M059J (cell line): Measurements from ENCODE around the gene SNTG2. TPM values are rescaled to one million over a fixed set of nuclear protein-coding genes. Genes with fewer than 3 reads are reported as not detected.
"Not testable (repeated sequence)": the region's sequence is repeated elsewhere in the genome, so short reads cannot be mapped to it uniquely, and the experiment has no call there.

ENCODE experiments used
- DNase-seq: peaks from one replicate; pipeline ENCODE4 v3.0.0-alpha.2; 2012; ENCODE audit warnings: low read depth
- total RNA-seq: library from RNA; depleted of rRNA; stranded (reverse); fragments of >200 nt; shearing (Covaris generic); gene quantifications from 2 replicates; pipeline ENCODE4 v1.2.3, GENCODE V29; 2014

The SNTG2 gene
- total RNA-seq, 1 experiment from 2014 or later, result not detected

GRCh38 chr2:1097101-1097500, 146.5 kb downstream of the SNTG2 start:
- no peak for DNase-seq

GRCh38 chr2:1099418-1099817, 148.8 kb downstream of the SNTG2 start:
- no peak for DNase-seq

- no peak for DNase-seq
Measured at GRCh38 chr2:1101011-1101782, 150.5 kb downstream of the SNTG2 start.

GRCh38 chr2:1101982-1102590, 151.4 kb downstream of the SNTG2 start:
- no peak for DNase-seq

- DNase-seq, result no peak
Measured at GRCh38 chr2:1104364-1104763, 153.7 kb downstream of the SNTG2 start.

GRCh38 chr2:1106344-1106743, 155.7 kb downstream of the SNTG2 start:
- DNase-seq, result not testable (repeated sequence)

- DNase-seq, result no peak
Measured at GRCh38 chr2:1115843-1116539, 165.3 kb downstream of the SNTG2 start.

GRCh38 chr2:1117569-1117968, 166.9 kb downstream of the SNTG2 start:
- no peak for DNase-seq

GRCh38 chr2:1125217-1125616, 174.6 kb downstream of the SNTG2 start:
- no peak for DNase-seq

- no peak for DNase-seq
Measured at GRCh38 chr2:1125633-1126370, 175.2 kb downstream of the SNTG2 start.

GRCh38 chr2:1129982-1130381, 179.3 kb downstream of the SNTG2 start:
- no peak for DNase-seq

- DNase-seq, result no peak
Measured at GRCh38 chr2:1130922-1131321, 180.3 kb downstream of the SNTG2 start.

GRCh38 chr2:1132328-1132969, 181.8 kb downstream of the SNTG2 start:
- no peak for DNase-seq

GRCh38 chr2:1133896-1134295, 183.2 kb downstream of the SNTG2 start:
- DNase-seq, result not testable (repeated sequence)

GRCh38 chr2:1134629-1135028, 184.0 kb downstream of the SNTG2 start:
- DNase-seq, result no peak

GRCh38 chr2:1136067-1136466, 185.4 kb downstream of the SNTG2 start:
- DNase-seq, result peak; percentile 1

GRCh38 chr2:1136846-1137245, 186.2 kb downstream of the SNTG2 start:
- DNase-seq, result no peak

GRCh38 chr2:1137264-1137663, 186.6 kb downstream of the SNTG2 start:
- no peak for DNase-seq

- DNase-seq, result peak; percentile 3
Measured at GRCh38 chr2:1137913-1138391, 187.3 kb downstream of the SNTG2 start.

GRCh38 chr2:1140389-1141003, 189.8 kb downstream of the SNTG2 start:
- DNase-seq, result no peak

GRCh38 chr2:1141079-1141478, 190.4 kb downstream of the SNTG2 start:
- no peak for DNase-seq
